SIG-M5 treated with dmso at 0.1 percent for 504 hours (cell line): ENCODE data around the gene KEAP1.

Source experiments
- DNase-seq: peaks from one replicate; lab custom pipeline; 2025; ENCODE audit not compliant: unreplicated experiment; lab: John Stamatoyannopoulos, UW

KEAP1 gene

GRCh38 chr19:10452726-10453618, 50.2 kb downstream of the KEAP1 start:
- no peak for DNase-seq

GRCh38 chr19:10450853-10451609, 52.1 kb downstream of the KEAP1 start:
- DNase-seq: no peak

- no peak for DNase-seq
Observed at GRCh38 chr19:10450191-10450852, 52.8 kb downstream of the KEAP1 start.

- no peak for DNase-seq
Observed at GRCh38 chr19:10449037-10449436, 54.1 kb downstream of the KEAP1 start.

- DNase-seq: no peak
Observed at GRCh38 chr19:10442698-10443097, 60.5 kb downstream of the KEAP1 start.

- DNase-seq: no peak
Observed at GRCh38 chr19:10439588-10439987, 63.6 kb downstream of the KEAP1 start.
